ENCODE measurements around the gene LILRB3. TPM values are rescaled to one million over a fixed set of nuclear protein-coding genes. Genes with fewer than 3 reads are reported as not detected.
A peak's percentile ranks its signal among the peaks of the same experiment; 100 is the strongest.

The LILRB3 gene
- total RNA-seq, 4 donors from 2014 or later, result 0.56 to 16.1 (median 10.1) TPM

- Histone ChIP-seq H3K27ac (no peak overlapping the region), H3K4me1 (peaks cover 7 to 25% of the 10 kb centered on the region in 2 donors)
These were observed 11.6 kb downstream of the LILRB3 start for GRCh38 chr19:54211235-54211634.

GRCh38 chr19:54209811-54210494 is 12.9 kb downstream of the LILRB3 start:
- Histone ChIP-seq H3K4me3 (replicated peaks in 1 of 3) (no peak overlapping the region), H3K9me3 (no peaks in the 10 kb centered on the region), H3K36me3 (peaks cover 33 to 35% of the 10 kb centered on the region in 2 donors), H3K27me3 (no peaks in the 10 kb centered on the region), H3K27ac (peak overlapping the region; percentile 17 to 77 (median 62)), H3K4me1 (peaks cover 7 to 31% of the 10 kb centered on the region in 2 donors)
- DNase-seq, result peak; percentile 93 to 96
- 16 to 21% methylated on average over 10 of the region's 10 CpGs for WGBS, 2 donors
- intact Hi-C loops (cut with DNase I), result no loop called here
- TF ChIP-seq, protein P1, sequence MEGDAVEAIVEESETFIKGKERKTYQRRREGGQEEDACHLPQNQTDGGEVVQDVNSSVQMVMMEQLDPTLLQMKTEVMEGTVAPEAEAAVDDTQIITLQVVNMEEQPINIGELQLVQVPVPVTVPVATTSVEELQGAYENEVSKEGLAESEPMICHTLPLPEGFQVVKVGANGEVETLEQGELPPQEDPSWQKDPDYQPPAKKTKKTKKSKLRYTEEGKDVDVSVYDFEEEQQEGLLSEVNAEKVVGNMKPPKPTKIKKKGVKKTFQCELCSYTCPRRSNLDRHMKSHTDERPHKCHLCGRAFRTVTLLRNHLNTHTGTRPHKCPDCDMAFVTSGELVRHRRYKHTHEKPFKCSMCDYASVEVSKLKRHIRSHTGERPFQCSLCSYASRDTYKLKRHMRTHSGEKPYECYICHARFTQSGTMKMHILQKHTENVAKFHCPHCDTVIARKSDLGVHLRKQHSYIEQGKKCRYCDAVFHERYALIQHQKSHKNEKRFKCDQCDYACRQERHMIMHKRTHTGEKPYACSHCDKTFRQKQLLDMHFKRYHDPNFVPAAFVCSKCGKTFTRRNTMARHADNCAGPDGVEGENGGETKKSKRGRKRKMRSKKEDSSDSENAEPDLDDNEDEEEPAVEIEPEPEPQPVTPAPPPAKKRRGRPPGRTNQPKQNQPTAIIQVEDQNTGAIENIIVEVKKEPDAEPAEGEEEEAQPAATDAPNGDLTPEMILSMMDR (IDR thresholded peaks at IDR 0.05), result no peak
- no peak for TF ChIP-seq POLR2A (IDR thresholded peaks at IDR 0.05)

More at GRCh38 chr19:54211235-54211634, 11.6 kb downstream of the LILRB3 start:
- Histone ChIP-seq H3K36me3 (peaks cover 20 to 22% of the 10 kb centered on the region in 2 donors), H3K4me3 (replicated peaks in 1 of 3) (no peak overlapping the region), H3K9me3 (no peaks in the 10 kb centered on the region), H3K27me3 (no peaks in the 10 kb centered on the region)
- DNase-seq, result no peak
- TF ChIP-seq POLR2A (IDR thresholded peaks at IDR 0.05), result no peak
- TF ChIP-seq, protein P1 (IDR thresholded peaks at IDR 0.05), result no peak
- intact Hi-C loops (cut with DNase I), result no loop called here
- 84 to 90% methylated on average over 12 of the region's 12 CpGs for WGBS, 2 donors

DNA sequence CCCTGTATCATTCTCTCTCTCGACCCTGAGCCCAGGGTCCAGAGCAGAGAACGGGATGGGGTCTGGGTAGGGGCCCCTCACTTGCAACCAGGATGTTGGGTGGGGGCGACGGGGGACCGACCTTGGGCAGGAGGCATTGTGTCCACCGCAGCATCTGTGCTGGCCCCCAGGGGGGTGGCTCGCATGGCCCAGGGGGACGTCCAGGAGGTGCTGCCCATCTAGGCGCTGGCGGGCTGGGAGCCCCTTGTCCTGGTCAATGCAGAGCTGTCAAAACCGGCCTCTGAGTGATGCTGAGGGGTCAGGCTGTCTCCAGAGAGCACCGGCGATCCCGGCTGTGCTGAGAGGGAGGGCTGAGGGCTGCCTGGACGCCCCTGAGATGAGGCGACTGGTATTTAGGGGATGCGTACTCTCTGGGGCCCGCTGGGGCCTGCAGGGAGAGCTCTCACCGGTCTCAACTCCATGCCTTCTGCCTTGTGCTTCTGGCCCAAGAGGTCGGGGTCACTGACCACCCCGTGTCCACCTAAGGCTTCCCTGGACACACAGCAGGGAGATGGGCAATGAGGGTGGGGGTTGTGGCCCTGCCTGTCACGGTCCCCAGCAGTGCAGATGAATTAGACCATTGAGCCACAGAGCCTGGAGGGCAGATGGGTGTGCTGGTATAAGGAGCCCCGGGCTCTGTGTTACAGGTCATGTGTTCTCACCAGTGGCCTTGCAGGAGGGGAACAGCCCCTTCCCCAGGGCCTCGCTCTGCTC is 13.6 kb downstream of the LILRB3 start:
- TF ChIP-seq POLR2A (IDR thresholded peaks at IDR 0.05), result no peak
- TF ChIP-seq, protein P1 (IDR thresholded peaks at IDR 0.05), result no peak
- H3K4me1 ChIP-seq, result peaks cover 7 to 32% of the 10 kb centered on the region in 2 donors

DNA sequence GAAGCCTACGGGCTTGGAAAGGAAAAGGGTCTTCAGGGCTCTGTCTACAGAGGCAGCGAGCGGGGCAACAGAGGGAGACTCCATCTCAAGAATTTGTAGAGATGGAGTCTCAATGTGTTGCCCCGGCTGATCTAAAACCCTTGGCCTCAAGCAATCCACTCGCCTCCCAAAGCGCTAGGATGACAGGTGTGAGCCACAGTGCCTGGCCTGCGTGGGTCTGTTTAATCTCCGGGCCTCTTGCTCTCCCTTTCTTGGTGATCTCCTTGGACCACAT is 14.1 kb downstream of the LILRB3 start:
- Histone ChIP-seq H3K27ac (peak overlapping the region in 1 of 3 donors; percentile 77), H3K4me3 (replicated peaks in 1 of 3) (no peak overlapping the region), H3K4me1 (peaks cover 7 to 32% of the 10 kb centered on the region in 2 donors), H3K36me3 (peaks cover 37 to 45% of the 10 kb centered on the region in 2 donors), H3K27me3 (no peaks in the 10 kb centered on the region), H3K9me3 (no peaks in the 10 kb centered on the region)
- TF ChIP-seq, protein P1 (IDR thresholded peaks at IDR 0.05), result no peak
- no peak for TF ChIP-seq POLR2A (IDR thresholded peaks at IDR 0.05)
- WGBS, 2 donors, result 79 to 88% methylated on average over 8 of the region's 8 CpGs
- DNase-seq, result no peak
- intact Hi-C loops (cut with DNase I), result no loop called here

More for the DNA sequence above, 13.6 kb downstream of the LILRB3 start:
- WGBS, 2 donors, result 61 to 66% methylated on average over 10 of the region's 24 CpGs
- no peak overlapping the region for H3K4me3 ChIP-seq (replicated peaks in 1 of 3)
- DNase-seq, result no peak
- no peaks in the 10 kb centered on the region for H3K9me3 ChIP-seq
- no peaks in the 10 kb centered on the region for H3K27me3 ChIP-seq
- intact Hi-C loops (cut with DNase I), result no loop called here
- peaks cover 36 to 40% of the 10 kb centered on the region in 2 donors for H3K36me3 ChIP-seq
- H3K27ac ChIP-seq, result peak overlapping the region; percentile 17 to 77 (median 62)
